Hematopoietic multipotent progenitor cell treated with erythropoietin and hydrocortisone succinate and interleukin-3 and kit ligand, for 6 days (in vitro differentiated cells): ENCODE results near the gene GPR176.

Experiments
- DNase-seq: peaks from one replicate; pipeline ENCODE4 v3.0.0-alpha.2; 2015

GPR176 gene

GRCh38 chr15:39799552-39800011, 120.5 kb downstream of the GPR176 start:
- DNase-seq, result peak; percentile 20

GRCh38 chr15:39798382-39798781, 121.7 kb downstream of the GPR176 start:
- DNase-seq, result no peak

GRCh38 chr15:39797407-39797806, 122.7 kb downstream of the GPR176 start:
- no peak for DNase-seq

- DNase-seq, result no peak
Measured at GRCh38 chr15:39796601-39797000, 123.5 kb downstream of the GPR176 start.

- DNase-seq, result no peak
Measured at GRCh38 chr15:39795486-39795885, 124.6 kb downstream of the GPR176 start.

GRCh38 chr15:39794954-39795353, 125.1 kb downstream of the GPR176 start:
- DNase-seq, result no peak

- DNase-seq, result no peak
Measured at GRCh38 chr15:39793923-39794322, 126.1 kb downstream of the GPR176 start.

GRCh38 chr15:39792844-39793335, 127.2 kb downstream of the GPR176 start:
- peak; percentile 59 for DNase-seq

GRCh38 chr15:39792025-39792843, 127.8 kb downstream of the GPR176 start:
- no peak for DNase-seq

GRCh38 chr15:39789736-39790135, 130.3 kb downstream of the GPR176 start:
- DNase-seq, result peak; percentile 47

- peak; percentile 64 for DNase-seq
Measured at GRCh38 chr15:39788800-39789565, 131.1 kb downstream of the GPR176 start.

GRCh38 chr15:39788108-39788507, 132.0 kb downstream of the GPR176 start:
- DNase-seq, result no peak

- no peak for DNase-seq
Measured at GRCh38 chr15:39787479-39787878, 132.6 kb downstream of the GPR176 start.

- peak; percentile 83 for DNase-seq
Measured at GRCh38 chr15:39786447-39787056, 133.5 kb downstream of the GPR176 start.

- no peak for DNase-seq
Measured at GRCh38 chr15:39785841-39786240, 134.2 kb downstream of the GPR176 start.

- no peak for DNase-seq
Measured at GRCh38 chr15:39785139-39785538, 134.9 kb downstream of the GPR176 start.

GRCh38 chr15:39784638-39785037, 135.4 kb downstream of the GPR176 start:
- no peak for DNase-seq

- DNase-seq, result no peak
Measured at GRCh38 chr15:39784125-39784524, 135.9 kb downstream of the GPR176 start.

- peak; percentile 31 for DNase-seq
Measured at GRCh38 chr15:39783244-39783820, 136.7 kb downstream of the GPR176 start.

GRCh38 chr15:39782441-39783138, 137.5 kb downstream of the GPR176 start, which contains the start of gene FSIP1:
TSS of gene FSIP1 (minus strand) at chr15:39782841. CDS start at chr15:39776524, 6,317 bp downstream.
- DNase-seq, result peak; percentile 99

GRCh38 chr15:39781967-39782302, 138.1 kb downstream of the GPR176 start:
- DNase-seq, result peak; percentile 48
